Hepatocyte (in vitro differentiated cells): ENCODE measurements around the gene WASF2. TPM values are rescaled to one million over a fixed set of nuclear protein-coding genes. Genes with fewer than 3 reads are reported as not detected.

Experiments
- DNase-seq: peaks from one replicate; pipeline ENCODE4 v3.0.0-alpha.2; 2016; ENCODE audit warnings: low spot score
- H2AFZ ChIP-seq: fragments of 200-600 bp; sonication (generic); 2 replicates; pipeline ENCODE4 v1.6.0; 2016; ENCODE audit warnings: antibody characterized with exemption, mild to moderate bottlenecking
- H3K27ac ChIP-seq: fragments of 200-600 bp; sonication (generic); 2 replicates; pipeline ENCODE4 v1.5.1; 2016; ENCODE audit warnings: mild to moderate bottlenecking
- H3K27me3 ChIP-seq: fragments of 200-600 bp; sonication (generic); 2 replicates; pipeline ENCODE4 v1.6.1; 2016
- H3K36me3 ChIP-seq: fragments of 200-600 bp; sonication (generic); replicated peaks from 2 replicates; pipeline ENCODE4 v1.5.1; 2016; ENCODE audit warnings: low read depth; ENCODE audit not compliant: insufficient read depth
- H3K4me1 ChIP-seq: fragments of 200-600 bp; sonication (generic); 2 replicates; pipeline ENCODE4 v1.5.1; 2016; ENCODE audit warnings: mild to moderate bottlenecking, moderate library complexity; ENCODE audit not compliant: insufficient read depth
- H3K4me2 ChIP-seq: fragments of 200-600 bp; sonication (generic); 2 replicates; pipeline ENCODE4 v1.6.0; 2016
- H3K4me3 ChIP-seq: fragments of 200-600 bp; sonication (generic); 2 replicates; pipeline ENCODE4 v1.5.1; 2016; ENCODE audit warnings: mild to moderate bottlenecking
- H3K79me2 ChIP-seq: fragments of 200-600 bp; sonication (generic); 2 replicates; pipeline ENCODE4 v1.6.0; 2017; ENCODE audit warnings: mild to moderate bottlenecking
- H3K9me2 ChIP-seq: fragments of 200-600 bp; sonication (generic); replicated peaks from 2 replicates; pipeline ENCODE4 v1.6.0; 2017; ENCODE audit warnings: mild to moderate bottlenecking; ENCODE audit not compliant: insufficient read depth
- H3K9me3 ChIP-seq: fragments of 200-600 bp; sonication (generic); 2 replicates; pipeline ENCODE4 v1.5.1; 2016; ENCODE audit warnings: low read depth, mild to moderate bottlenecking
- H4K20me1 ChIP-seq: fragments of 200-600 bp; sonication (generic); 2 replicates; pipeline ENCODE4 v1.6.0; 2016; ENCODE audit warnings: mild to moderate bottlenecking; ENCODE audit not compliant: insufficient read depth, poor library complexity, severe bottlenecking
- EZH2 ChIP-seq: fragments of 200-600 bp; sonication (generic); IDR thresholded peaks from 2 replicates; pipeline ENCODE4 v1.6.1; 2016; ENCODE audit warnings: antibody characterized with exemption, mild to moderate bottlenecking, borderline replicate concordance
- EZH2phosphoT487 ChIP-seq: fragments of 200-600 bp; sonication (generic); IDR thresholded peaks from one replicate; pipeline ENCODE4 v1.6.1; 2018; ENCODE audit warnings: antibody characterized with exemption, mild to moderate bottlenecking, low read depth, moderate library complexity; ENCODE audit not compliant: unreplicated experiment, severe bottlenecking
- WGBS: methylation state at CpG from one replicate; pipeline ENCODE4 v1.1.6; 2016; ENCODE audit warnings: low lambda C conversion rate; ENCODE audit errors: missing lambda C conversion rate; 5-methylcytosine and 5-hydroxymethylcytosine counted together
- polyA plus RNA-seq: library from polyadenylated mRNA; unstranded; fragments of >200 nt; fragmentation: Nextera tagmentation; extraction: Ambion mirVana; gene quantifications from 2 replicates; pipeline ENCODE4 v1.2.1, GENCODE V29; 2016
- total RNA-seq: library from RNA; depleted of rRNA; stranded (reverse); fragments of >200 nt; gene quantifications from 2 replicates; pipeline ENCODE4 v1.2.3, GENCODE V29; 2014
- TF ChIP-seq, protein P1 (sequence below): fragments of 200-600 bp; sonication (generic); IDR thresholded peaks from 2 replicates; pipeline ENCODE4 v1.5.1; 2016; ENCODE audit warnings: antibody characterized with exemption, mild to moderate bottlenecking; ENCODE audit not compliant: poor library complexity

The WASF2 gene
- total and polyA plus RNA-seq, 2 experiments from 2014 or later: 28.5 to 45.6 TPM

DNA sequence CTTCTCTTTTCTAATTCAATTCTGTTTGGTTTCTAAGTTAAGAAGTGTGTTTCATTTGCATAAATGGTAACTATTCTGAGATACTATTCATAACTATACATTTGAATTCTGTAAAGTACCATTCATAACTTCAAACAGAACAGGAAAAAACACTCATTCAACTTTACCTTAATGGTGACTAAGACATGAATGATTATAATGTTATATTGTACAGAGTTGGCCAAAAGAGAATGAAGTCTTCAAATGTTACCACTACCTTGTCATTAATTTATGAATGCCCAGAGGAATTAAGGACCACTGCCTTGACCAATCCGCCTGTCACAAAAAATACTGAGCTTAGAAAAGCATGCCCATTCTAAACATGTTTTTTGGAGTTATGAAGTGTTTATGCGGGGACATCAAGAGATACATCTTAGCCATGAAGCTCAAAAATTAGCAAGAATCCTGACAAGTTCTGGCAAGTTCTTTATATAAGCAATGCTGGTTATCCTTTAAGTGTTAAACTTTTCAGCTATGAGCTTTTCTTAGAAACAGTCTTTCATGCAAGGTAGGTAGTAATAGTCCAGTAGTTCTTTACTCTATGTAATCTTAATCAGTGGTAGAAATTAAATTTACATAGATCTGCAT, 7.9 kb downstream of the WASF2 start:
- H3K27ac ChIP-seq: no peak overlapping the region
- peaks cover 97% of the 10 kb centered on the region for H4K20me1 ChIP-seq
- H3K4me1 ChIP-seq: no peaks in the 10 kb centered on the region

DNA sequence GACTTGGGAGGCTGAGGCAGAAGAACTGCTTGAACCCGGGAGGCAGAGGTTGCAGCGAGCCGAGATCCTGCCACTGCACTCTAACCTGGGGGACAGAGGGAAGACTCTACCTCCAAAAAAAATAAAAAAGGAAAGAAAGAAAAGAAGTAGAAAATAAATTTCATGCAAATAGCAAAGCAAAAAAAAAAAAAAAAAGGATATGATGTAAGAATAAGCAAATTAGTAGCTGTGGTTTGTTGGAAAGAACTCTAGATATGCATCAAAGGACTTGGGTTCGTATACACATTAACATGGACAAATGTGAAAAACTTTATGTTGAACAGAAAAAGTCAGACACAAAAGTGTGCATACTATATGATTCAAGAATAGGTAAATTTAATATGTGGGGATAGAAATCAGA, 11.9 kb downstream of the WASF2 start:
- Histone ChIP-seq H4K20me1 (peaks cover 97% of the 10 kb centered on the region), H3K27ac (no peak overlapping the region), H2AFZ (no peak overlapping the region), H3K79me2 (peaks cover 98% of the 10 kb centered on the region), H3K4me2 (no peak overlapping the region), H3K9me3 (no peaks in the 10 kb centered on the region), H3K9me2 (no peaks in the 10 kb centered on the region), H3K4me1 (no peaks in the 10 kb centered on the region), H3K4me3 (no peak overlapping the region), H3K27me3 (no peaks in the 10 kb centered on the region), H3K36me3 (peaks cover 3% of the 10 kb centered on the region)
- 96% methylated on average over 4 of the region's 4 CpGs for WGBS
- TF ChIP-seq, protein P1, sequence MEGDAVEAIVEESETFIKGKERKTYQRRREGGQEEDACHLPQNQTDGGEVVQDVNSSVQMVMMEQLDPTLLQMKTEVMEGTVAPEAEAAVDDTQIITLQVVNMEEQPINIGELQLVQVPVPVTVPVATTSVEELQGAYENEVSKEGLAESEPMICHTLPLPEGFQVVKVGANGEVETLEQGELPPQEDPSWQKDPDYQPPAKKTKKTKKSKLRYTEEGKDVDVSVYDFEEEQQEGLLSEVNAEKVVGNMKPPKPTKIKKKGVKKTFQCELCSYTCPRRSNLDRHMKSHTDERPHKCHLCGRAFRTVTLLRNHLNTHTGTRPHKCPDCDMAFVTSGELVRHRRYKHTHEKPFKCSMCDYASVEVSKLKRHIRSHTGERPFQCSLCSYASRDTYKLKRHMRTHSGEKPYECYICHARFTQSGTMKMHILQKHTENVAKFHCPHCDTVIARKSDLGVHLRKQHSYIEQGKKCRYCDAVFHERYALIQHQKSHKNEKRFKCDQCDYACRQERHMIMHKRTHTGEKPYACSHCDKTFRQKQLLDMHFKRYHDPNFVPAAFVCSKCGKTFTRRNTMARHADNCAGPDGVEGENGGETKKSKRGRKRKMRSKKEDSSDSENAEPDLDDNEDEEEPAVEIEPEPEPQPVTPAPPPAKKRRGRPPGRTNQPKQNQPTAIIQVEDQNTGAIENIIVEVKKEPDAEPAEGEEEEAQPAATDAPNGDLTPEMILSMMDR: no peak
- TF ChIP-seq EZH2 (no peak), EZH2phosphoT487 (no peak)
- no peak for DNase-seq

More for the DNA sequence above, 7.9 kb downstream of the WASF2 start:
- Histone ChIP-seq H3K4me3 (no peak overlapping the region), H3K9me3 (no peaks in the 10 kb centered on the region), H3K36me3 (no peaks in the 10 kb centered on the region), H3K79me2 (peaks cover 98% of the 10 kb centered on the region), H3K27me3 (no peaks in the 10 kb centered on the region), H2AFZ (no peak overlapping the region), H3K9me2 (no peaks in the 10 kb centered on the region), H3K4me2 (no peak overlapping the region)
- 89% methylated on average over 2 of the region's 2 CpGs for WGBS
- DNase-seq: no peak
- TF ChIP-seq EZH2: no peak
- TF ChIP-seq EZH2phosphoT487: no peak
- TF ChIP-seq, protein P1: no peak

GRCh38 chr1:27476237-27476636, 13.7 kb downstream of the WASF2 start:
- no peaks in the 10 kb centered on the region for H3K9me3 ChIP-seq
- no peak for TF ChIP-seq EZH2
- no peak for TF ChIP-seq EZH2phosphoT487
- TF ChIP-seq, protein P1: no peak
- no peak overlapping the region for H3K4me3 ChIP-seq
- 89% methylated on average over 2 of the region's 2 CpGs for WGBS
- DNase-seq: no peak
- no peaks in the 10 kb centered on the region for H3K27me3 ChIP-seq
- no peak overlapping the region for H3K27ac ChIP-seq
- no peaks in the 10 kb centered on the region for H3K9me2 ChIP-seq
- H3K79me2 ChIP-seq: peaks cover 98% of the 10 kb centered on the region
- no peak overlapping the region for H3K4me2 ChIP-seq
- H2AFZ ChIP-seq: no peak overlapping the region
- H3K36me3 ChIP-seq: peaks cover 3% of the 10 kb centered on the region
- H3K4me1 ChIP-seq: no peaks in the 10 kb centered on the region
- H4K20me1 ChIP-seq: peaks cover 95% of the 10 kb centered on the region
